Coronary artery (tissue), 2 donors: ENCODE results near the gene SLC35F1.
A peak's percentile ranks its signal among the peaks of the same experiment; 100 is the strongest.

Experiments
- DNase-seq: peaks from one replicate; pipeline ENCODE4 v3.0.0-alpha.2; 2017; ENCODE audit warnings: low spot score
- H3K27ac ChIP-seq, 2 donors: fragments of 200-600 bp; sonication (generic); one replicate each; pipeline ENCODE4 v1.5.1; 2016 to 2019
- H3K4me3 ChIP-seq: fragments of 200-600 bp; sonication (generic); 2 replicates; pipeline ENCODE4 v1.5.1; 2016; ENCODE audit warnings: mild to moderate bottlenecking, moderate library complexity
- CTCF ChIP-seq: fragments of 200-600 bp; sonication (generic); IDR thresholded peaks from one replicate; pipeline ENCODE4 v1.5.1; 2019; ENCODE audit warnings: antibody characterized with exemption

The SLC35F1 gene

GRCh38 chr6:118285791-118286190, 378.7 kb downstream of the SLC35F1 start:
- H3K27ac ChIP-seq: peak overlapping the region in 1 of 2 donors; percentile 42
- TF ChIP-seq CTCF: no peak
- no peak overlapping the region for H3K4me3 ChIP-seq

GRCh38 chr6:118288355-118289124, 381.5 kb downstream of the SLC35F1 start:
- DNase-seq: no peak
- no peak for TF ChIP-seq CTCF
- Histone ChIP-seq H3K4me3 (no peak overlapping the region), H3K27ac (no peak overlapping the region)

More at GRCh38 chr6:118285791-118286190, 378.7 kb downstream of the SLC35F1 start:
- no peak for DNase-seq

- Histone ChIP-seq H3K4me3 (no peak overlapping the region), H3K27ac (peak overlapping the region; percentile 35 to 91)
- no peak for DNase-seq
- no peak for TF ChIP-seq CTCF
Observed at GRCh38 chr6:118292558-118292957, 385.5 kb downstream of the SLC35F1 start.

GRCh38 chr6:118294906-118295305, 387.8 kb downstream of the SLC35F1 start:
- no peak for DNase-seq
- no peak for TF ChIP-seq CTCF
- Histone ChIP-seq H3K27ac (peak overlapping the region; percentile 86 to 91), H3K4me3 (no peak overlapping the region)

- TF ChIP-seq CTCF: no peak
- peak overlapping the region; percentile 86 to 91 for H3K27ac ChIP-seq
- H3K4me3 ChIP-seq: no peak overlapping the region
- no peak for DNase-seq
Observed at GRCh38 chr6:118295336-118295735, 388.3 kb downstream of the SLC35F1 start.

GRCh38 chr6:118296129-118296901, 389.3 kb downstream of the SLC35F1 start:
- no peak for TF ChIP-seq CTCF
- Histone ChIP-seq H3K4me3 (peak overlapping the region; percentile 29), H3K27ac (peak overlapping the region; percentile 86 to 91)
- no peak for DNase-seq
